ENCODE results near the gene MATN1. TPM values are rescaled to one million over a fixed set of nuclear protein-coding genes. Genes with fewer than 3 reads are reported as not detected.

MATN1 gene
- total RNA-seq, 1 donor from 2014 or later, result not detected

- peak; percentile 17 for TF ChIP-seq CTCF (conservative IDR thresholded peaks at IDR 0.05; ENCODE audit: low read depth, low read length)
Measured at GRCh38 chr1:30679201-30679975, 44.0 kb downstream of the MATN1 start.

GRCh38 chr1:30678209-30678608 is 45.2 kb downstream of the MATN1 start:
- no peak for TF ChIP-seq CTCF (conservative IDR thresholded peaks at IDR 0.05; ENCODE audit: low read depth, low read length)
- no peak overlapping the region for H3K4me3 ChIP-seq (ENCODE audit: low read depth, low read length)
- DNase-seq (ENCODE audit: low read depth), result no peak

More at GRCh38 chr1:30679201-30679975, 44.0 kb downstream of the MATN1 start:
- no peak overlapping the region for H3K4me3 ChIP-seq (ENCODE audit: low read depth, low read length)
- no peak for DNase-seq (ENCODE audit: low read depth)

GRCh38 chr1:30677471-30677870 is 45.9 kb downstream of the MATN1 start:
- no peak for DNase-seq (ENCODE audit: low read depth)
- no peak for TF ChIP-seq CTCF (conservative IDR thresholded peaks at IDR 0.05; ENCODE audit: low read depth, low read length)

GRCh38 chr1:30675761-30676160 is 47.6 kb downstream of the MATN1 start:
- TF ChIP-seq CTCF (conservative IDR thresholded peaks at IDR 0.05; ENCODE audit: low read depth, low read length), result no peak
- H3K4me3 ChIP-seq (ENCODE audit: low read depth, low read length), result no peak overlapping the region
- no peak for DNase-seq (ENCODE audit: low read depth)

More at GRCh38 chr1:30677471-30677870, 45.9 kb downstream of the MATN1 start:
- no peak overlapping the region for H3K4me3 ChIP-seq (ENCODE audit: low read depth, low read length)

- no peak for DNase-seq (ENCODE audit: low read depth)
- TF ChIP-seq CTCF (conservative IDR thresholded peaks at IDR 0.05; ENCODE audit: low read depth, low read length), result no peak
- H3K4me3 ChIP-seq (ENCODE audit: low read depth, low read length), result no peak overlapping the region
Measured at GRCh38 chr1:30675289-30675688, 48.1 kb downstream of the MATN1 start.

- DNase-seq (ENCODE audit: low read depth), result no peak
- TF ChIP-seq CTCF (conservative IDR thresholded peaks at IDR 0.05; ENCODE audit: low read depth, low read length), result no peak
- H3K4me3 ChIP-seq (ENCODE audit: low read depth, low read length), result no peak overlapping the region
Measured at GRCh38 chr1:30673395-30673794, 50.0 kb downstream of the MATN1 start.

- no peak for TF ChIP-seq CTCF (conservative IDR thresholded peaks at IDR 0.05; ENCODE audit: low read depth, low read length)
Measured at GRCh38 chr1:30672661-30673060, 50.7 kb downstream of the MATN1 start.

More at GRCh38 chr1:30672661-30673060, 50.7 kb downstream of the MATN1 start:
- no peak overlapping the region for H3K4me3 ChIP-seq (ENCODE audit: low read depth, low read length)
- DNase-seq (ENCODE audit: low read depth), result no peak

All from epithelial cell of proximal tubule (primary cell).